Stimulated activated CD4-positive, alpha-beta T cell treated with anti-CD3 and anti-CD28 coated beads, Interleukin-12 subunit alpha, Interleukin-12 subunit beta, amount 100 ng/mL, for 24 hours (primary cell): ENCODE measurements around the gene C9orf153.
"Not testable (repeated sequence)": the region's sequence is repeated elsewhere in the genome, so short reads cannot be mapped to it uniquely, and the experiment has no call there.

Experiments
- DNase-seq, 2 experiments: peaks; one replicate each; pipeline ENCODE4 v3.0.0-alpha.2; 2020; ENCODE audit warnings: low read depth in 2 of 2

C9orf153 gene

DNA sequence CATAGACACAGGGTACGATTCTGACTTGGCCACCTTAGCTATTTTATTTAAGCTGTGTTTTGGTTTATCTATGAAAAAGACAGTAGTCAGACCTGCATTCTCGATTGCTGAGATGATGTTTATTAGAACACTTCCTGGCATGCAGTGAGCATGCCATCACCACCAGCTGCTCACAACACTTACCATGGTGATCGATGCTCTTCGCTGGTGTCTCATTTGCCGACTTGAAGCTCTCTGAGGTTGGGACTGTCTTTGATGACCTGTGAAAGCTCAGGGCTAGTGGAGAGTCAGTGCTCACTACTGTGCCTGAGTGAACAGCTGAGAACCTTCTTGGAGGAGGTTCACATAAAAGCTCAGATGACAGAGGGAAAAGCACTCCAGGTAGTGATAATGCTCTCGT, 4.4 kb upstream of the C9orf153 start:
- DNase-seq, result no peak

GRCh38 chr9:86262492-86262891, 3.0 kb upstream of the C9orf153 start:
- no peak for DNase-seq

DNA sequence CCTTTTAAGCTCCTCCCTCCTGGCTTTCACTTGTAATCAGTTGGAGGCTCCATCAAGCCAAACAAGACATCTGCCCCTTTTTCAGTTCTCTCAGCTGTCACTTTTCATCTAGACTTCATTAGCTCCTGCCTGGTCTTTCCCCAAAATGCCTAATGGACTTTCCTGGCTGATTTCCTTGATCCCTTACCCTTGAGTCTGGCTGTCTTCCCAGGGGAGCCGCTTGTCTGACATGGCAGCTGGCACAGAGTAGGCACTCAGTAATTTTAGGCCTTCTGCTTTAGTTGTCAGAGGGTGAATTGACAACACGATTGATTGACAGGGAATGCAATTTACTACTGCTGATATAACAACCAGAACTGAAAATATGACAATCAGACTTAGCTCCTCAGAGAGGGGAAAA, 2.1 kb downstream of the C9orf153 start:
- DNase-seq, result no peak

DNA sequence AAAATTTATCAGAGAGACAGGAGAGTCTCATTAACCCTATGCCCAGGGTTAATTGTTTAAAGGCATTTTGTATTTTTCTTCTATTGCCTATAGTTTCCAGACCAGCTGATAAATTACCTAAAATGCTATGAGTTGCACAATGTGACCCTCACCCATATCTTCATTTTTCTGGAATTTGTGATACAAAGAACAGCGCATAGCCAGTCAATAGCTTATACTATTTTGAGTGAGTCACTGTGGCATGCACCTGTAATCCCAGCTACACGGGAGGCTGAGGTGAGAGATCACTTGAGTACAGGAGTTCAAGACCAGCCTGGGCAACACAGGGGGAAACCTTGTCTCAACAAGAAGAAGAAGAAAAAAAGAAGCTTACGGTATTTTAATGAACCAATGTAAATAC, 2.8 kb downstream of the C9orf153 start:
- no peak for DNase-seq

- DNase-seq, result no peak
These were observed 5.9 kb downstream of the C9orf153 start for GRCh38 chr9:86253577-86253976.

GRCh38 chr9:86252870-86253269, 6.6 kb downstream of the C9orf153 start:
- no peak for DNase-seq

- DNase-seq, result no peak
These were observed 9.3 kb downstream of the C9orf153 start for GRCh38 chr9:86250123-86250522.

GRCh38 chr9:86248746-86249145, 10.7 kb downstream of the C9orf153 start:
- no peak for DNase-seq

- DNase-seq, result no peak
These were observed 12.7 kb downstream of the C9orf153 start for GRCh38 chr9:86246752-86247161.

DNA sequence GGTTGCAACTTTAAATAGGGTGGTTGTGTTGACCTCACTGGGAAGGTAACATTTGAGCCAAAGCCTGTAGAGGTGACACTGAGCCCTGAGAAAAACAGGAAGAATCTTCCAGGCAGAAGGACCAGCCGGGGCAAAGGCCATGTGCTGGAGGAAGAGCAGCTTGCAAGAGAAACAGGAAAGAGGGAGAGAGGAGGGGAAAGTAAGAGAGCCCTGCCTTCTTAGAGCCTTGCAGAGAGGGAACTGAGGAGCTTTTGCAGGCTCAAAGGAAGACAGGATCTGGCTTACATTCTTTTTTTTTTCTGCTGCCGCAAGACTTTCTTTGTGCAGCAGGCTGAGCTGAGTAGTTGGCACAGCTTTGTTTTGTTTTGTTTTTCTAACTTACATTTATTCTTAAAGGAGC, 17.4 kb downstream of the C9orf153 start:
- DNase-seq, result no peak

DNA sequence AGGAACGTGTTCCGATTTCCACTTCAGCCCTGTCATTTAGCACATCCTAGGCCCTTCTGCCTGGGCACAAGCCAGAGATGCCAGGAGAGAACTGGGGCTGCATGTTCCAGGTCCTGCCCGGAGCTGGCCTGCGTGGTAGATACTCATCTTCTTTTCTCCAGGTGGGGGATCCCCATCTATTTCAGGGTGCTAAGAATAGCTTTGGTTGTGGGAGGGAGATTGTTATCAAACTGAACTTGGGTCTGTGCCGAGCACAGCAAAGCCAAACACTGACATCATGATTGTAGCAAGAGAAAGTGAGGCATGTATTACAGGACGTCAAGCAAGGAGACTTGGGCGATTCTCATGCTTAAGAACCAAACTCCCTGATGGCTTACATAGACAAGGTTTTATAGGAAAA, 18.2 kb downstream of the C9orf153 start:
- DNase-seq, result no peak

GRCh38 chr9:86238861-86239770, 20.3 kb downstream of the C9orf153 start:
- no peak for DNase-seq

DNA sequence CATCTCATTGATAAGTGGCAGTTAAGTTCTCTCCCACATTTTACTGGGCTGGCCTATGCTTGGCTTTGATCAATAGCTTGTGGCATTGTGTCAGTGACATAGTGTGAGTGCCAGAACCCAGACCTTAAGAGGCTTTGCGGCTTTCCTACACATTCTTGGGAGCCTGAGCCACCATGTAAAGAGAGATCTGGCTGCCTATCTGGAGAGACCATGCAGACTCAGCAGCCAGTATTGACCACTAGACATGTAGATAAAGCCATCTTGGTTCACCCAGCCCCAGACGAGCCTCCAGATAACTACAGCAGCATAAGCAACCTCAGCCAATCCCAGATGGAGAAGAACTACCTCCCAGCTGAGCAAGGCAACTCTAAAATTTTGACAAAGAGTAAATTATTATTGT, 28.6 kb downstream of the C9orf153 start:
- no peak for DNase-seq

GRCh38 chr9:86222667-86223066, 36.8 kb downstream of the C9orf153 start:
- DNase-seq, result no peak

DNA sequence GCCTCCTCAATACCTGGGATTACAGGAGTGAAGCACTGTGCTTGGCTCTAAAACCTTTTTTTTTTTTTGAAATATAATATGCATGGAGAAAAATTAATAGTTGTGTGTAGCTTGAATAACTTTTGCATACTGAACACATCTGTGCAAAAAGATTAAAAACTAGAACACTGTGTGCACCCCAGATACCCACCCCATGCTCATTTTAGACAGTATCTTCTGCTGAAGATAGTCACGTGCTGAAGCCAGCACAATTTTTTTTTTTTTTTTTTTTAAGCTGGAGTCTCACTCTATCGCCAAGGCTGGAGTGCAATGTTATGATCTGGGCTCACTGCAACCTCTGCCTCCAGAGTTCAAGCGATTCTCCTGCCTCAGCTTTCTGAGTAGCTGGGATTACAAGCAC, 39.9 kb downstream of the C9orf153 start:
- DNase-seq, result no peak

- DNase-seq, result no peak
These were observed 42.2 kb downstream of the C9orf153 start for GRCh38 chr9:86217076-86217755.

- no peak for DNase-seq
These were observed 52.3 kb downstream of the C9orf153 start for GRCh38 chr9:86207193-86207592.

- DNase-seq, result peak in 1 of 2 experiments; percentile 3
These were observed 57.0 kb downstream of the C9orf153 start for GRCh38 chr9:86202338-86202882.

GRCh38 chr9:86201474-86202337, 57.8 kb downstream of the C9orf153 start:
- no peak for DNase-seq

GRCh38 chr9:86200599-86201162, 58.8 kb downstream of the C9orf153 start:
- no peak for DNase-seq

- DNase-seq, result no peak
These were observed 66.4 kb downstream of the C9orf153 start for GRCh38 chr9:86193088-86193487.

DNA sequence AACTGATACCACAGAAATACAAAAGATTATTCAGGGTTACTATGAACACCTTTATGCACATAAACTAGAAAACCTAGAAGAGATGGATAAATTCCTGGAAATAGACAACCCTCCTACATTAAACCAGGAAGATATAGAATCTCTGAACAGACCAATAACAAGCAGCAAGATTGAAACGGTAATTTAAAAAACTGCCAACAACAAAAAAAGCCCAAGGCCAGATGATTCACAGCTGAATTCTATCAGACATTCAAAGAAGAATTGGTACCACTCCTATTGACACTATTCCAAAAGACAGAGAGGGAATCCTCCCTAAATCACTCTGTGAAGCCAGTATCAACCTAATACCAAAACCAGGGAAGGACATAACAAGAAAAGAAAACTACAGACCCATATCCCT, 68.8 kb downstream of the C9orf153 start:
- not testable (repeated sequence) for DNase-seq
